ENCODE data around the gene OR2V2. TPM values are rescaled to one million over a fixed set of nuclear protein-coding genes. Genes with fewer than 3 reads are reported as not detected.

Gene OR2V2, protein sequence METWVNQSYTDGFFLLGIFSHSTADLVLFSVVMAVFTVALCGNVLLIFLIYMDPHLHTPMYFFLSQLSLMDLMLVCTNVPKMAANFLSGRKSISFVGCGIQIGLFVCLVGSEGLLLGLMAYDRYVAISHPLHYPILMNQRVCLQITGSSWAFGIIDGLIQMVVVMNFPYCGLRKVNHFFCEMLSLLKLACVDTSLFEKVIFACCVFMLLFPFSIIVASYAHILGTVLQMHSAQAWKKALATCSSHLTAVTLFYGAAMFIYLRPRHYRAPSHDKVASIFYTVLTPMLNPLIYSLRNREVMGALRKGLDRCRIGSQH
- total RNA-seq (2022; extraction: Qiagen RNA extraction) = not detected in 5 replicates

GRCh38 chr5:181146927-181147636 is at the start of gene OR2V2:
OR2V2 (plus strand) TSS chr5:181147586; CDS start chr5:181154943, 7,357 bp downstream.

DNA sequence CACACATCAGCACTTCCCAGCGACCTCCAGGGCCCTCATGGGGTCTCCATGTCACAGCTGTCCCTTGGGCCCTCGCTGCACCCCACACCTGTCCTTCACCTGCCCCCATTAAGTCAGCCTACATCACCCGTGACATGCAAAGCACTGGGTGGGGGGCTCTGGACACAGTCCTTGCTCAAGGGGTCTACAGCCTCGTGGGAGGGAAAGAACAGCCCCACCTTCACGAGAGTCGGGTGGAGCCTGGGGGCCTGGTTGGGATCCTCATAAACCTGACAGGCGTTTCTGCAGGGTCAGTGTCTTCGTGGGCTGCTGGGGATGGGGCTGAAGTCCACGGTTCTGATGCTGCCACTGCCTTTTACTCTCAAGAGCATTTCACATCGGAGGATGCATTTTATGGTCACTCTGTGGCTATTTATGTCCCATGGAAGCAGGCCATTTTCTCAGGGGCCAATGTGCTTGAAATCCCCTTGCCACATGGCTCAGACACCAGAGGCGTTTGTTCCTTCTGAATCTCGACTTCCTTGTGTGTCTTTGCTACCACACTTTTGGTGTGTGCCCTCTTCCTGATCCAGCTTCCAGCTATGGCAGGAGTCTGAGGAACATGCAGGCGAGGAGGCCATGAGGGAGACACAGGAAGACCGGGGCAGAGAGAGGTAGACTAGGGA is 16.4 kb upstream of the OR2V2 start, which contains the start of gene OR2V1:
Gene OR2V1, minus strand, starts transcription at position 338 of the 665 bp plus-strand sequence. CDS start 5,865 bp downstream, outside the sequence.

GRCh38 chr5:181204826-181205760 is 57.7 kb downstream of the OR2V2 start, which contains the start of gene TRIM7:
TRIM7 (minus strand) TSS chr5:181205196; CDS start chr5:181205110, 86 bp downstream.

Other genes with a start within 250 kb of the OR2V2 start
- gene BTNL8, start 248.4 kb upstream of the OR2V2 start, total RNA-seq (2022; extraction: Qiagen RNA extraction) = not detected in 5 replicates
- not detected in 5 replicates for gene BTNL3, start 158.7 kb upstream of the OR2V2 start, total RNA-seq (2022; extraction: Qiagen RNA extraction)
- gene BTNL9, start 107.3 kb upstream of the OR2V2 start, total RNA-seq (2022; extraction: Qiagen RNA extraction) = 0.67 to 1.2 TPM (median 1.0 TPM) in 5 replicates
- gene OR2V1, start 16.4 kb upstream of the OR2V2 start, total RNA-seq (2022; extraction: Qiagen RNA extraction) = not detected in 5 replicates
- 30.2 to 42.5 TPM (median 40.0 TPM) in 5 replicates for gene TRIM7, start 57.6 kb downstream of the OR2V2 start, total RNA-seq (2022; extraction: Qiagen RNA extraction)
- 19.0 to 28.2 TPM (median 27.0 TPM) in 5 replicates for gene TRIM41, start 75.7 kb downstream of the OR2V2 start, total RNA-seq (2022; extraction: Qiagen RNA extraction)
- gene RACK1, start 96.3 kb downstream of the OR2V2 start, total RNA-seq (2022; extraction: Qiagen RNA extraction) = 3,273 to 3,793 TPM (median 3,359 TPM) in 5 replicates
- gene TRIM52, start 113.6 kb downstream of the OR2V2 start, total RNA-seq (2022; extraction: Qiagen RNA extraction) = 5.3 to 7.9 TPM (median 6.1 TPM) in 5 replicates
- not detected in 5 replicates for gene OR4F3, start 219.7 kb downstream of the OR2V2 start, total RNA-seq (2022; extraction: Qiagen RNA extraction)